ENCODE results near the gene HARS1.
"Not testable (repeated sequence)": the region's sequence is repeated elsewhere in the genome, so short reads cannot be mapped to it uniquely, and the experiment has no call there.

The HARS1 gene

GRCh38 chr5:140690941-140691924 lies at the start of gene HARS1, which contains the start of gene HARS2:
HARS1 (minus strand) TSS chr5:140691370; CDS start chr5:140691304, 66 bp downstream.
HARS2 (plus strand) TSS chr5:140691455; CDS start chr5:140691649, 194 bp downstream.
- DNase-seq (ENCODE audit: low read depth), result peak; percentile 68

GRCh38 chr5:140737486-140737885 lies 46.3 kb upstream of the HARS1 start:
- DNase-seq (ENCODE audit: low read depth), result no peak

- no peak for DNase-seq (ENCODE audit: low read depth)
Measured at GRCh38 chr5:140734354-140734753, 43.2 kb upstream of the HARS1 start.

GRCh38 chr5:140733098-140733497 lies 41.9 kb upstream of the HARS1 start:
- DNase-seq (ENCODE audit: low read depth), result no peak

- peak; percentile 18 for DNase-seq (ENCODE audit: low read depth)
Measured at GRCh38 chr5:140725799-140726471, 34.8 kb upstream of the HARS1 start.

- DNase-seq (ENCODE audit: low read depth), result not testable (repeated sequence)
Measured at GRCh38 chr5:140721395-140721794, 30.2 kb upstream of the HARS1 start.

GRCh38 chr5:140720738-140721137 lies 29.6 kb upstream of the HARS1 start:
- not testable (repeated sequence) for DNase-seq (ENCODE audit: low read depth)

- DNase-seq (ENCODE audit: low read depth), result no peak
Measured at GRCh38 chr5:140718266-140718592, 27.1 kb upstream of the HARS1 start.

- DNase-seq (ENCODE audit: low read depth), result not testable (repeated sequence)
Measured at GRCh38 chr5:140716238-140716637, 25.1 kb upstream of the HARS1 start.

GRCh38 chr5:140713562-140714094 lies 22.5 kb upstream of the HARS1 start:
- no peak for DNase-seq (ENCODE audit: low read depth)

- no peak for DNase-seq (ENCODE audit: low read depth)
Measured at GRCh38 chr5:140711794-140712193, 20.6 kb upstream of the HARS1 start.

GRCh38 chr5:140710899-140711552 lies 19.9 kb upstream of the HARS1 start:
- peak; percentile 85 for DNase-seq (ENCODE audit: low read depth)

- not testable (repeated sequence) for DNase-seq (ENCODE audit: low read depth)
Measured at GRCh38 chr5:140708787-140709186, 17.6 kb upstream of the HARS1 start.

- DNase-seq (ENCODE audit: low read depth), result no peak
Measured at GRCh38 chr5:140707812-140708211, 16.6 kb upstream of the HARS1 start.

- peak; percentile 89 for DNase-seq (ENCODE audit: low read depth)
Measured at GRCh38 chr5:140700177-140701144, 9.3 kb upstream of the HARS1 start, which contains the start of gene ZMAT2. ZMAT2 (plus strand) TSS chr5:140700447; CDS start chr5:140700461, 14 bp downstream.

- no peak for DNase-seq (ENCODE audit: low read depth)
Measured at GRCh38 chr5:140696891-140697492, 5.8 kb upstream of the HARS1 start.

- no peak for DNase-seq (ENCODE audit: low read depth)
Measured at GRCh38 chr5:140694276-140694675, 3.1 kb upstream of the HARS1 start.

- DNase-seq (ENCODE audit: low read depth), result no peak
Measured at GRCh38 chr5:140690376-140690932, 716 bp downstream of the HARS1 start.

GRCh38 chr5:140678993-140679392 lies 12.2 kb downstream of the HARS1 start:
- DNase-seq (ENCODE audit: low read depth), result no peak

- no peak for DNase-seq (ENCODE audit: low read depth)
Measured at GRCh38 chr5:140677947-140678346, 13.2 kb downstream of the HARS1 start.
